Measurements from ENCODE around the gene TUBA4B. TPM values are rescaled to one million over a fixed set of nuclear protein-coding genes. Genes with fewer than 3 reads are reported as not detected.
A peak's percentile ranks its signal among the peaks of the same experiment; 100 is the strongest.

The TUBA4B gene
- total RNA-seq, 6 experiments from 2014 or later, result 0.27 to 2.0 (median 0.57) TPM; not detected in 2

DNA sequence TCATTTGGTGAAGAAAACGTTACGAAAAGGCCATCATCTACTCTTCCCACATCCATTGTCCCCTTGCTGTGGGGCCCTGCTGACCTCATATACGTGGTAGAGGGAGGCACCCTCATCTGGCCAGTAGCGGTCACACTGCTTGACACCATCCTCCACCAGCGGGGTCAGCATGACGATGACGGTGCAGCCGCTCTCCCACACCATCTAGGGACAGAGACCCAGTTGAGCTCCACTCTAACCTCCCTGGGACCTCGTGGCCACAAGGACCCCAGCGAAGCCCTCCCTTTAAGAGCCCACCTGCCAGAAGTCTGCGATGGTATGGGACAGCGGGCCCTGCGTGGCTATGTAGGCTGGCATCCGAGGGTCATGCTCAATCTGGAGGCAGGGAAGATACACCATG lies 43.1 kb downstream of the TUBA4B start:
- whole genome bisulfite sequencing (ENCODE audit: insufficient coverage, low coverage, low lambda C conversion rate, missing lambda C conversion rate), result 87% methylated on average over 10 of the region's 14 CpGs
- TF ChIP-seq POLR2A (IDR thresholded peaks at IDR 0.05), result no peak
- TF ChIP-seq, protein P1, sequence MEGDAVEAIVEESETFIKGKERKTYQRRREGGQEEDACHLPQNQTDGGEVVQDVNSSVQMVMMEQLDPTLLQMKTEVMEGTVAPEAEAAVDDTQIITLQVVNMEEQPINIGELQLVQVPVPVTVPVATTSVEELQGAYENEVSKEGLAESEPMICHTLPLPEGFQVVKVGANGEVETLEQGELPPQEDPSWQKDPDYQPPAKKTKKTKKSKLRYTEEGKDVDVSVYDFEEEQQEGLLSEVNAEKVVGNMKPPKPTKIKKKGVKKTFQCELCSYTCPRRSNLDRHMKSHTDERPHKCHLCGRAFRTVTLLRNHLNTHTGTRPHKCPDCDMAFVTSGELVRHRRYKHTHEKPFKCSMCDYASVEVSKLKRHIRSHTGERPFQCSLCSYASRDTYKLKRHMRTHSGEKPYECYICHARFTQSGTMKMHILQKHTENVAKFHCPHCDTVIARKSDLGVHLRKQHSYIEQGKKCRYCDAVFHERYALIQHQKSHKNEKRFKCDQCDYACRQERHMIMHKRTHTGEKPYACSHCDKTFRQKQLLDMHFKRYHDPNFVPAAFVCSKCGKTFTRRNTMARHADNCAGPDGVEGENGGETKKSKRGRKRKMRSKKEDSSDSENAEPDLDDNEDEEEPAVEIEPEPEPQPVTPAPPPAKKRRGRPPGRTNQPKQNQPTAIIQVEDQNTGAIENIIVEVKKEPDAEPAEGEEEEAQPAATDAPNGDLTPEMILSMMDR (IDR thresholded peaks at IDR 0.05), result no peak
- ATAC-seq (no peak), DNase-seq (no peak)
- Histone ChIP-seq H3K36me3 (no peaks in the 10 kb centered on the region), H3K27me3 (no peaks in the 10 kb centered on the region), H3K27ac (no peak overlapping the region), H3K9me3 (no peaks in the 10 kb centered on the region), H3K4me3 (no peak overlapping the region), H3K4me1 (peaks cover 0 to 2% (median 0%) of the 10 kb centered on the region in 4 donors)
- intact Hi-C loops (cut with DNase I), result loop anchor here in 1 of 2 donors (5.0 to 10.0 kb wide), 3 partner anchors 71 to 271 kb away; partner anchors contain the start of genes ANKZF1, ATG9A and NHEJ1

DNA sequence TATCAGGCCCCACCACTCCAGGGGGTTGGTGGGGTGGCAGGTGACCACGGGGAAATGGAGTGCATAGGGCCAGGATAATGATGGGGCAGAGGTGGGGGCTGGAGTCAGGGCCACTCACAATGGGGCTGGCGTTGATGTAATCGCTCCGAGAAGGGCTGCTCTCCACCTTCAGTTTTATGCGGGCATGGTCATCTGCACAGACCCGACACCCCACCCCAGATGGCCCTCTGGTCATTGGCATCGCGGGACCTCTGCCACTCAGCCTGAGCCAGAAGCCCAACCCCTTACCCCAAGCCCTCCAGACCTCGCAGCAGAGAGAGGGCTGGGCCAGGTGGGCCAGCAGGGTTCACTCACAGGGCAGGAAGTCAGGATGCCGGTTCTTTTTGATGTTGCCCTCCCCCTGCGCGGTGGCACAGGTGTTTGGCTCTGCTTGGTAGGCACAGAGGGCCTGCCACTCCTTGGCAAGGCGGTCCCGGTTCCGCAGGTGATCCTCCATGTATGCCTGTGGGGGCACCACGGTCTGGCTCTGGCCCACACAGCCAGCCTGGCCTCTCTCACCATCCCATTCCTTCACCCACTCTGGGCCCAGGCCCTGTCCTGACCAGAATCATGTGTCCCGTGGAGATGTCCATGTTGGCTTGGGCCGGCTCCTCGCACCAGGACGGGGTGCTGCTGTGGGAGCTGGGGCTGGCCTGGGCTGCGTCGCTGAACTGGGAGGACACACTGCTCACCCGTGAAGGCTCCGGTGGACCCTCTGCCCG lies 43.8 kb downstream of the TUBA4B start:
- intact Hi-C loops (cut with DNase I), result loop anchor here in 1 of 2 donors (5.0 to 10.0 kb wide), 3 partner anchors 72 to 272 kb away; partner anchors contain the start of genes ANKZF1, ATG9A and NHEJ1
- TF ChIP-seq, protein P1 (IDR thresholded peaks at IDR 0.05), result no peak
- TF ChIP-seq POLR2A (IDR thresholded peaks at IDR 0.05), result no peak

DNA sequence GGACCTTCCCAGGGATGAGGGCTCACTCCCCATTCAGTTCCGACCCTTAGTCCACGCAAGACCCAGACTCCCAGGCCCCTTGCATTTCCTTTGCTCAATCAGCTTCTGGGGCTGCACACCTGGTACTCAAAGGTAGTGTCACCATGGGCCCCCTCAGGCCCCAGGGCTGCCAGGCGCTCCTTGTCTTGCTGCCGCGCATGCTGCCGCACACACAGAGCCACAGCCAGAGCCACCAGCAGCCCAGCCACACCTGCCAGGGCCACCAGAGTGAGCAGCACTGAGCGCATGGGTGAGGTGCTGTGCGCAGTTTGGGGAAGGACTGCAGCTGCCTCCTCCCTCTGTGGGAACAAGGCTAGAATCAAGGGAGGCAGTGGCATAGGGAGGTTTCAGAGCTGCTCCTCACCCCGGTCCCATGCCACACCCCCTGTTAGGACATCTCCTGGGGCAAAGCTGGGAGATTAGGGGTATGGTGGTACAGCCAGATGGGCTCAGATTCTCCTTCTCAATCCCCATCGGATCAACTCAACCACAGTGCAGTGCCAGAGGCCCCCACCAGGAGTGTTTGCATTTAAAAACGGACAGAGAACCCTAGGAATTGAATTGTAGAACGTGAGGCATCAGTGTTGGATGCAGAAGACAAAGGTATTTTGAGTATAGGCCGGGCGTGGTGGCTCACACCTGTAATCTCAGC lies 44.9 kb downstream of the TUBA4B start:
- intact Hi-C loops (cut with DNase I), result loop anchor here in 1 of 2 donors (5.0 to 10.0 kb wide), 3 partner anchors 73 to 273 kb away; partner anchors contain the start of genes ANKZF1, ATG9A and NHEJ1
- no peak for ATAC-seq
- Histone ChIP-seq H3K4me3 (no peak overlapping the region), H3K27me3 (no peaks in the 10 kb centered on the region), H3K36me3 (no peaks in the 10 kb centered on the region), H3K27ac (no peak overlapping the region), H3K9me3 (no peaks in the 10 kb centered on the region), H3K4me1 (peaks cover 0 to 2% (median 0%) of the 10 kb centered on the region in 4 donors)
- DNase-seq, result no peak
- no peak for TF ChIP-seq POLR2A (IDR thresholded peaks at IDR 0.05)
- TF ChIP-seq, protein P1 (IDR thresholded peaks at IDR 0.05), result no peak
- 78% methylated on average over 9 of the region's 14 CpGs for WGBS (ENCODE audit: insufficient coverage, low coverage, low lambda C conversion rate, missing lambda C conversion rate)

More for the DNA sequence above, 43.8 kb downstream of the TUBA4B start:
- no peaks in the 10 kb centered on the region for H3K9me3 ChIP-seq
- WGBS (ENCODE audit: insufficient coverage, low coverage, low lambda C conversion rate, missing lambda C conversion rate), result 70% methylated on average over 2 of the region's 25 CpGs
- peak in 1 of 3 donors; percentile 49 for DNase-seq
- peaks cover 0 to 2% (median 0%) of the 10 kb centered on the region in 4 donors for H3K4me1 ChIP-seq
- H3K27ac ChIP-seq, result no peak overlapping the region
- H3K36me3 ChIP-seq, result no peaks in the 10 kb centered on the region
- no peaks in the 10 kb centered on the region for H3K27me3 ChIP-seq
- no peak for ATAC-seq
- no peak overlapping the region for H3K4me3 ChIP-seq

DNA sequence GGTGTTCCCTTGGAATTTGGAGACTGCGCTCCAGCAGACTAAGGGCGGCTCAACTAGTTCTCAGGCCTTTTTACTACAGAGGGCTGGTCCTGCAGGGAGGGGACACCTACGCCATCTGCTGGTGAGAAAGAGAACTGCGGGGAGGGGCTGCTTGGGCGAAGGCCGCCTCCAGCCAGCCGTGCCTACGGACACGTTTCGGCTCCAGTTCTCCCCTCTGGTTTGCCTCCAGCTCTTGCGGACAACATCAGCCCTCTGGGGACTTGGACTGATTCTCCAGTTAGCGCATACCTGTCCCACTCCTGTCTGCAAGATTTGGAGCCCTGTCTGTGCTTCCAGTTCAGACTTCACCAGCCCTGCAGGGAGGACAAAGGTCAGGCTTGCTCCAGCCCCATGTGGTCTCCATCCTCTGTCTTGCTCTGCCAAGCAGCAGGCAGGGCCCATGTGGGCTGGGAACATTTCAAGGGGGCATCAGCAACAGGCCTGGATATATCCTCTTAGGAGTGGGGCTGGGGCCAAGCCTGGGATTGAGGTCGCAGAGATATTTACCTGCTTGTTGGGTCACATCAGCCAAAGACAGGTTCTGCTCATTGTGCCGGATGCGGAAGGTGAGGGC lies 45.8 kb downstream of the TUBA4B start:
- DNase-seq, result peak; percentile 85 to 88 (median 87)
- peaks cover 0 to 2% (median 0%) of the 10 kb centered on the region in 4 donors for H3K4me1 ChIP-seq
- H3K27me3 ChIP-seq, result no peaks in the 10 kb centered on the region
- TF ChIP-seq, protein P1 (IDR thresholded peaks at IDR 0.05), result peak; percentile 96 to 100 (median 100)
- TF ChIP-seq POLR2A (IDR thresholded peaks at IDR 0.05), result no peak
- no peak overlapping the region for H3K4me3 ChIP-seq
- no peaks in the 10 kb centered on the region for H3K36me3 ChIP-seq
- no peaks in the 10 kb centered on the region for H3K9me3 ChIP-seq
- peak; percentile 79 to 84 (median 83) for ATAC-seq
- H3K27ac ChIP-seq, result no peak overlapping the region
- 2% methylated on average over 9 of the region's 15 CpGs for WGBS (ENCODE audit: insufficient coverage, low coverage, low lambda C conversion rate, missing lambda C conversion rate)
- intact Hi-C loops (cut with DNase I), result loop anchor here in 1 of 2 donors (5.0 to 10.0 kb wide), 3 partner anchors 74 to 274 kb away; partner anchors contain the start of genes ANKZF1, ATG9A and NHEJ1
